Heart left ventricle (tissue), 16 donors: ENCODE results near the gene SH3PXD2A. TPM values are rescaled to one million over a fixed set of nuclear protein-coding genes. Genes with fewer than 3 reads are reported as not detected.

Source experiments
- ATAC-seq, 4 donors: fragments of 200-7000 bp; cut with Tn5 transposase; one replicate each; pipeline ENCODE4 v1.9.1; 2020 to 2022; ENCODE audit warnings: moderate library complexity in 4 of 4, mild to moderate bottlenecking in 3 of 4, moderate number of reproducible peaks in 1 of 4
- DNase-seq, 5 donors: peaks; one replicate each; pipeline ENCODE4 v3.0.0-alpha.2; 2020
- H3K27ac ChIP-seq, 12 donors: fragments of 200-600 bp; sonication (generic) in 4 of 12; one replicate each; pipeline versions ENCODE4 v1.5.0 to v1.8.0; 2016 to 2022; ENCODE audit warnings: mild to moderate bottlenecking in 2 of 12
- H3K27me3 ChIP-seq, 9 donors: fragments of 200-600 bp; sonication (generic) in 2 of 9; one replicate each; pipeline versions ENCODE4 v1.5.1 to v1.8.0; 2016 to 2022; ENCODE audit warnings: mild to moderate bottlenecking in 3 of 9
- H3K36me3 ChIP-seq, 9 donors: fragments of 200-600 bp; sonication (generic) in 2 of 9; one replicate each; pipeline versions ENCODE4 v1.5.0 to v1.8.0; 2018 to 2022; ENCODE audit warnings: mild to moderate bottlenecking in 2 of 9
- H3K4me1 ChIP-seq, 12 donors: fragments of 200-600 bp; sonication (generic) in 4 of 12; one replicate each; pipeline versions ENCODE4 v1.5.0 to v1.8.0; 2016 to 2022; ENCODE audit warnings: mild to moderate bottlenecking in 3 of 12
- H3K4me3 ChIP-seq, 12 donors: fragments of 200-600 bp; sonication (generic) in 4 of 12; one replicate each; pipeline versions ENCODE4 v1.5.0 to v1.8.0; 2017 to 2022; ENCODE audit warnings: mild to moderate bottlenecking in 9 of 12, moderate library complexity in 4 of 12
- H3K9me3 ChIP-seq, 12 donors: fragments of 200-600 bp; sonication (generic) in 4 of 12; one replicate each; pipeline versions ENCODE4 v1.5.0 to v1.8.0; 2016 to 2022; ENCODE audit warnings: mild to moderate bottlenecking in 1 of 12
- CTCF ChIP-seq, 12 donors: fragments of 200-600 bp; sonication (generic) in 4 of 12; IDR thresholded peaks; one replicate each; pipeline versions ENCODE4 v1.5.0 to v1.8.0; 2018 to 2022; ENCODE audit warnings: antibody characterized with exemption in 12 of 12, mild to moderate bottlenecking in 5 of 12
- POLR2A ChIP-seq, 2 donors: fragments of 450-650 bp; IDR thresholded peaks; one replicate each; pipeline ENCODE4 v1.6.1; 2017; ENCODE audit warnings: antibody characterized with exemption in 2 of 2, mild to moderate bottlenecking in 2 of 2, moderate library complexity in 2 of 2
- WGBS, 4 donors: extraction: QIAGEN DNeasy Blood & Tissue Kit in 2 of 4; methylation state at CpG; one replicate each; pipeline versions ENCODE4 v1.1.5 to v1.1.7; 2013 to 2018; 5-methylcytosine and 5-hydroxymethylcytosine counted together
- intact Hi-C, 10 donors: fragments of 100-400 bp; cut with DNase I; formaldehyde crosslinking; loops; one replicate each; pipeline versions ENCODE4 v1.11.1 to v1.14.2; 2022
- polyA plus RNA-seq, 2 donors: library from polyadenylated mRNA; stranded (reverse); fragments of 200-250 nt; gene quantifications; one replicate each; pipeline ENCODE4 v1.2.3, GENCODE V29; 2013
- total RNA-seq, 9 donors: library from RNA; depleted of rRNA in 2 of 9; stranded (reverse); fragments of >200 nt in 2 of 9; fragmentation: NEBNext Ultra II Directional in 3 of 9; extraction: Animal tissue kit (Norgen Biotek cat#: 25700) in 3 of 9; gene quantifications; one replicate each; pipeline versions ENCODE4 v1.1.0 to v1.2.4, GENCODE V29; 2016 to 2023
- donor health status: ischemic (EF 13 %, LVEDD 7.1; RV severe dilation, severe dysfunction).
- donor health status: healthy with polysubstance abuse.
- donor health status: DM: no; HTN: yes; CAD: no.
- donor health status: DM: no; HTN: no; CAD: no.
- donor health status: ischemic (EF 25% LVEDD 6.9; RV normal size, moderate dysfunction).
- donor health status: ischemic (EF 25% LVEDD 5.7; RV mildly dilated, moderate dysfunction).
- donor health status: healthy.
- donor health status: DM: yes; HTN: yes; CAD: no.
- donor health status: ischemic (EF 35%, LVEDD 5.7; RV mildly dilated, moderate dysfunction).
- donor health status: nonischemic (EF 11% LVEDD 7.7; RV severe dilation, severe dysfunction).
- donor health status: DM: yes; HTN: yes; CAD: no.
- donor health status: PGD.
- donor health status: ischemic (EF 29% LVEDD 5.4; RV normal size, mild dysfunction).
- donor health status: nonischemic (EF 23%, LVEDD 6.1; RV moderate dilation, normal function).

The SH3PXD2A gene
- total and polyA plus RNA-seq, 11 donors: 11.8 to 43.4 (median 31.1) TPM

- Histone ChIP-seq H3K9me3 (peaks cover 0 to under 1% (median 0%) of the 10 kb centered on the region in 12 donors), H3K36me3 (no peaks in the 10 kb centered on the region), H3K4me3 (no peak overlapping the region), H3K27ac (peak overlapping the region in 3 of 12 donors; percentile 38 to 87 (median 80)), H3K27me3 (no peaks in the 10 kb centered on the region), H3K4me1 (peaks cover 12 to 93% (median 67%) of the 10 kb centered on the region in 12 donors)
- ATAC-seq: peak in 3 of 4 donors; percentile 25 to 49 (median 31)
- intact Hi-C loops: no loop called here
- WGBS, 4 donors: 52 to 69% (median 57%) methylated on average over 4 of the region's 4 CpGs
- DNase-seq: peak in 1 of 5 donors; percentile 65
- TF ChIP-seq CTCF (IDR thresholded peaks at IDR 0.05): no peak
- TF ChIP-seq POLR2A (IDR thresholded peaks at IDR 0.05): no peak
Observed at GRCh38 chr10:103838070-103838395, 17.3 kb downstream of the SH3PXD2A start.

GRCh38 chr10:103837370-103838069, 17.9 kb downstream of the SH3PXD2A start:
- intact Hi-C loops: no loop called here
- Histone ChIP-seq H3K36me3 (no peaks in the 10 kb centered on the region), H3K27me3 (no peaks in the 10 kb centered on the region), H3K9me3 (peaks cover 0 to 6% (median 0%) of the 10 kb centered on the region in 12 donors), H3K4me1 (peaks cover 12 to 88% (median 66%) of the 10 kb centered on the region in 12 donors), H3K27ac (peak overlapping the region in 2 of 12 donors; percentile 15 to 27), H3K4me3 (no peak overlapping the region)
- no peak for ATAC-seq
- 64 to 75% (median 68%) methylated on average over 10 of the region's 10 CpGs for WGBS, 4 donors
- peak in 1 of 5 donors; percentile 28 for DNase-seq
- TF ChIP-seq POLR2A (IDR thresholded peaks at IDR 0.05): no peak
- no peak for TF ChIP-seq CTCF (IDR thresholded peaks at IDR 0.05)

- TF ChIP-seq POLR2A (IDR thresholded peaks at IDR 0.05): no peak
- TF ChIP-seq CTCF (IDR thresholded peaks at IDR 0.05): no peak
- Histone ChIP-seq H3K36me3 (no peaks in the 10 kb centered on the region), H3K27me3 (no peaks in the 10 kb centered on the region), H3K4me3 (no peak overlapping the region), H3K4me1 (peaks cover 12 to 86% (median 64%) of the 10 kb centered on the region in 12 donors), H3K27ac (peak overlapping the region in 1 of 12 donors; percentile 27), H3K9me3 (peaks cover 0 to 6% (median 0%) of the 10 kb centered on the region in 12 donors)
- intact Hi-C loops: no loop called here
- ATAC-seq (no peak), DNase-seq (no peak)
- 72 to 79% (median 76%) methylated on average over 9 of the region's 9 CpGs for WGBS, 4 donors
Observed at GRCh38 chr10:103836861-103837260, 18.5 kb downstream of the SH3PXD2A start.

- no peak for ATAC-seq
- Histone ChIP-seq H3K27me3 (no peaks in the 10 kb centered on the region), H3K27ac (peak overlapping the region in 4 of 12 donors; percentile 50 to 85 (median 63)), H3K9me3 (peaks cover 0 to 6% (median 0%) of the 10 kb centered on the region in 12 donors), H3K4me1 (peaks cover 12 to 85% (median 63%) of the 10 kb centered on the region in 12 donors), H3K36me3 (no peaks in the 10 kb centered on the region), H3K4me3 (no peak overlapping the region)
- TF ChIP-seq CTCF (IDR thresholded peaks at IDR 0.05) (no peak), POLR2A (IDR thresholded peaks at IDR 0.05) (no peak)
- DNase-seq: no peak
- WGBS, 4 donors: 78 to 87% (median 81%) methylated on average over 1 of the region's 1 CpG
- intact Hi-C loops: no loop called here
Observed at GRCh38 chr10:103836273-103836672, 19.1 kb downstream of the SH3PXD2A start.
